Liver (tissue), 9 donors: ENCODE measurements around the gene BAIAP3. TPM values are rescaled to one million over a fixed set of nuclear protein-coding genes. Genes with fewer than 3 reads are reported as not detected.

Source experiments
- DNase-seq: peaks from one replicate; pipeline ENCODE4 v3.0.0-alpha.2; 2017; ENCODE audit warnings: low spot score
- H3K27ac ChIP-seq, 2 donors: one replicate each; pipeline ENCODE4 v1.7.0; 2013; ENCODE audit warnings: inconsistent platforms in 2 of 2, low read length in 2 of 2, control low read depth in 1 of 2, low read depth in 1 of 2, mild to moderate bottlenecking in 1 of 2
- H3K27me3 ChIP-seq, 4 donors: one replicate each; pipeline versions ENCODE4 v1.6.1 to v1.7.0; 2013; ENCODE audit warnings: low read length in 3 of 4, inconsistent platforms in 1 of 4, mild to moderate bottlenecking in 1 of 4, moderate library complexity in 1 of 4; ENCODE audit not compliant: control insufficient read depth in 4 of 4, insufficient read depth in 4 of 4
- H3K36me3 ChIP-seq, 4 donors: one replicate each; pipeline versions ENCODE4 v1.6.1 to v1.7.0; 2013; ENCODE audit warnings: low read length in 3 of 4, mild to moderate bottlenecking in 3 of 4, low read depth in 1 of 4, moderate library complexity in 1 of 4; ENCODE audit not compliant: control insufficient read depth in 4 of 4, insufficient read depth in 3 of 4
- H3K4me1 ChIP-seq, 4 donors: one replicate each; pipeline versions ENCODE4 v1.6.1 to v1.7.0; 2013; ENCODE audit warnings: low read length in 3 of 4, mild to moderate bottlenecking in 3 of 4, moderate library complexity in 1 of 4; ENCODE audit not compliant: control insufficient read depth in 4 of 4, insufficient read depth in 4 of 4
- H3K4me3 ChIP-seq, 3 donors: one replicate each; pipeline versions ENCODE4 v1.6.1 to v1.7.0; 2013; ENCODE audit warnings: low read length in 3 of 3, control low read depth in 1 of 3, low read depth in 1 of 3, mild to moderate bottlenecking in 1 of 3
- H3K9ac ChIP-seq, 2 donors: one replicate each; pipeline ENCODE4 v1.7.0; 2013; ENCODE audit warnings: low read length in 2 of 2, mild to moderate bottlenecking in 2 of 2, moderate library complexity in 2 of 2, control low read depth in 1 of 2, low read depth in 1 of 2
- H3K9me3 ChIP-seq, 4 donors: one replicate each; pipeline versions ENCODE4 v1.6.1 to v1.7.0; 2013; ENCODE audit warnings: low read length in 3 of 4; ENCODE audit not compliant: control insufficient read depth in 4 of 4
- EGR1 ChIP-seq, 2 donors: IDR thresholded peaks; 2 replicates each; pipeline ENCODE4 v1.6.1; 2016 to 2018; ENCODE audit warnings: antibody characterized with exemption in 2 of 2, low read depth in 2 of 2
- FOXA2 ChIP-seq: IDR thresholded peaks from 2 replicates; pipeline ENCODE4 v1.6.1; 2016; ENCODE audit warnings: antibody characterized with exemption
- GABPA ChIP-seq, 2 donors: IDR thresholded peaks in 1 of 2; conservative IDR thresholded peaks in 1 of 2; 2 replicates each; pipeline ENCODE4 v1.6.1; 2016; ENCODE audit warnings: antibody characterized with exemption in 2 of 2, mild to moderate bottlenecking in 1 of 2, moderate library complexity in 1 of 2
- HNF4A ChIP-seq, 2 donors: conservative IDR thresholded peaks; 2 replicates each; pipeline ENCODE4 v1.6.1; 2016; ENCODE audit warnings: antibody characterized with exemption in 2 of 2, mild to moderate bottlenecking in 2 of 2
- HNF4G ChIP-seq: IDR thresholded peaks from 2 replicates; pipeline ENCODE4 v1.6.1; 2016; ENCODE audit warnings: antibody characterized with exemption
- JUND ChIP-seq, 2 donors: IDR thresholded peaks; 2 replicates each; pipeline ENCODE4 v1.6.1; 2016; ENCODE audit warnings: antibody characterized with exemption in 2 of 2
- NR2F2 ChIP-seq: IDR thresholded peaks from 2 replicates; pipeline ENCODE4 v1.6.1; 2016; ENCODE audit warnings: antibody characterized with exemption
- RXRA ChIP-seq, 2 donors: IDR thresholded peaks; 2 replicates each; pipeline ENCODE4 v1.6.1; 2017 to 2018; ENCODE audit warnings: antibody characterized with exemption in 2 of 2, mild to moderate bottlenecking in 1 of 2
- SP1 ChIP-seq: IDR thresholded peaks from 2 replicates; pipeline ENCODE4 v1.6.1; 2018; ENCODE audit warnings: antibody characterized with exemption, mild to moderate bottlenecking
- TAF1 ChIP-seq: conservative IDR thresholded peaks from 2 replicates; pipeline ENCODE4 v1.6.1; 2016; ENCODE audit warnings: antibody characterized with exemption, mild to moderate bottlenecking
- YY1 ChIP-seq: IDR thresholded peaks from 2 replicates; pipeline ENCODE4 v1.6.1; 2016; ENCODE audit warnings: antibody characterized with exemption, mild to moderate bottlenecking
- WGBS: extraction: QIAGEN DNeasy Blood & Tissue Kit; methylation state at CpG from one replicate; pipeline ENCODE4 v1.1.7; 2013; 5-methylcytosine and 5-hydroxymethylcytosine counted together
- polyA plus RNA-seq, 2 donors: library from polyadenylated mRNA; stranded (reverse) in 1 of 2; unstranded in 1 of 2; fragments of 200-250 nt in 1 of 2; fragments of >200 nt in 1 of 2; fragmentation: Nextera tagmentation in 1 of 2; extraction: Ambion mirVana in 1 of 2; gene quantifications; one replicate each; pipeline versions ENCODE4 v1.2.1 to v1.2.3, GENCODE V29; 2013 to 2015
- total RNA-seq, 2 donors: library from RNA; depleted of rRNA; stranded (reverse); fragments of >200 nt; gene quantifications; one replicate each; pipeline ENCODE4 v1.2.3, GENCODE V29; 2014
- TF ChIP-seq, protein P1 (sequence below): IDR thresholded peaks from 2 replicates; pipeline ENCODE4 v1.6.1; 2016; ENCODE audit warnings: antibody characterized with exemption
- TF ChIP-seq, protein P2 (sequence below): IDR thresholded peaks from 2 replicates; pipeline ENCODE4 v1.6.1; 2016; ENCODE audit warnings: antibody characterized with exemption, mild to moderate bottlenecking
- donor health status: healthy.
- donor health status: healthy.
- donor health status: healthy.
- donor health status: healthy.
- donor health status: healthy.

The BAIAP3 gene
- total and polyA plus RNA-seq, 4 donors = 1.6 to 3.8 (median 2.6) TPM

DNA sequence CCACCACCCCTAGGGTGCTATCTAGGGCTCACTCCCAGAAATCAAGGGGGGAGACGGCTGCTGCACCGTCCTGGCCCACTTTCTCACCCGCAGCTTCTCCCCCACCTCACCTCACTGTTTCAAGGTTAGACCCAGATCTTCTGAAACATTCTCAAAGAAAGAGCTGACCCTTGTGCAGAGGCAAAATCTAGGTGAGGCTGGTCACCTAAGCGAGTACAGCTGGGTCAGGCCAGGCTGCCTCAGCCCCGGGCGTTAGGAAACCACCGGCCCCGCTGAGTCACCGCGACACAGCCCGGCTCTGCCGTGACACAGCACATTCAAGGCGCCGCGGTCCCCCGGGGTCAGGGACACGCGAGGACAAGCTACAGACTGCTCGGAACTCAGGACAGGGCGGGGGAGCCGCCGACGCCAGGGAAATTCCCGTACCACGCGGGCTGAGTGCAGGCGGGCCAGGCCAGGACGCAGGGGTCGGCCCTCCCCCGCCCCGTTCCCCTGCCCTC, 45.4 kb downstream of the BAIAP3 start:
- TF ChIP-seq YY1 = no peak
- peak; percentile 71 for TF ChIP-seq NR2F2
- TF ChIP-seq HNF4G = no peak
- peak; percentile 77 for TF ChIP-seq SP1
- peak; percentile 16 to 44 for TF ChIP-seq HNF4A (conservative IDR thresholded peaks at IDR 0.05)
- peak in 1 of 2 donors; percentile 13 for TF ChIP-seq GABPA (IDR thresholded peaks at IDR 0.05 in 1 of 2, conservative IDR thresholded peaks at IDR 0.05 in 1 of 2)
- TF ChIP-seq EGR1 (IDR thresholded peaks at IDR 0.05; ENCODE audit: low read depth in 2 of 2) = no peak
- TF ChIP-seq FOXA2 = no peak
- peak; percentile 88 to 94 for TF ChIP-seq RXRA (IDR thresholded peaks at IDR 0.05)
- peak in 1 of 2 donors; percentile 69 for TF ChIP-seq JUND (IDR thresholded peaks at IDR 0.05)
- TF ChIP-seq, protein P1, sequence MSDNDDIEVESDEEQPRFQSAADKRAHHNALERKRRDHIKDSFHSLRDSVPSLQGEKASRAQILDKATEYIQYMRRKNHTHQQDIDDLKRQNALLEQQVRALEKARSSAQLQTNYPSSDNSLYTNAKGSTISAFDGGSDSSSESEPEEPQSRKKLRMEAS = no peak
- peaks cover 6 to 19% (median 14%) of the 10 kb centered on the region in 4 donors for H3K4me1 ChIP-seq
- H3K27ac ChIP-seq = peak overlapping the region; percentile 93 to 96
- H3K36me3 ChIP-seq = peaks cover 0 to 32% (median 3%) of the 10 kb centered on the region in 4 donors
- H3K9me3 ChIP-seq = no peaks in the 10 kb centered on the region
- H3K9ac ChIP-seq = no peak overlapping the region
- H3K27me3 ChIP-seq = no peaks in the 10 kb centered on the region
- peak; percentile 88 for DNase-seq
- H3K4me3 ChIP-seq = peak overlapping the region in 2 of 3 donors; percentile 42 to 67
- WGBS = 5% methylated on average over 31 of the region's 31 CpGs

DNA sequence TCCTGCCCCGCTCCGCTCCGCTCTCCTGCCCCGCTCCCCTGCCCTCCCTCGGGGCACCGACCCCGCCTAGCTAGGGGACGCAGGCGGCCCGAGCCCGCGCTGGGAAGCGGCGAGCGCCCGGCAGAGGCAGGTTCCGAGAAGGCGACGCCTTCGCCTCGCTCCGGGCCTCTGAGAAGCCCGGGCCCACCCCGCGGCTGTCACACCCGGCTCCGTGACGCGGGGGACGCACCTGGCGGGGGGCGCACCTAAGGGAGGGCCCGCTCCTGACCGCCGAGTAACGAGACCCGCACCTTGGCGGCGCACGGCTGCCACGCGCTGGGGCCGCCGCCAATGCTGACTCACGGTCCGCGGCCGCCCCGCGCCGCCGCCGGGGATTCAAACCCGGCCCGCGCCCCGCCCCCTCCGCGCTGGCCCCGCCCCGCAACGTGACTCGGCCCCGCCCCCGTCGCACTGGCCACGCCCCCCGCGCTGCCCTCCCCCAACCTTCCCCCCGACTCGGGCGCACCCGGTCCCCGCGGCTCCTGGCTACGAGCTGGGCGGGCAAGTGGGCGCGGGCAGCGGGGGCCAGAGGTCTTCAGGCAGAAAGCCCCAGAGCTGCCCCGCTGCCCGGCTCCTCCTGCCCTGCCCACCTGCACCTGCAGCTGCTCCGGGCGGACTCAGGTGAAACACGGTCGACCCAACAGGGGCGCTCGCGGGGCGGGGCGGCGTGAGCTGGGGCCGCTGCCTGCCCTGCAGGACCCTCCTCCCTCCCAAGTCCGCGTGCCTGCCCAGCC, 46.0 kb downstream of the BAIAP3 start:
- H3K4me3 ChIP-seq = peak overlapping the region in 2 of 3 donors; percentile 42 to 67
- no peak for TF ChIP-seq FOXA2
- WGBS = 6% methylated on average over 95 of the region's 95 CpGs
- H3K9me3 ChIP-seq = no peaks in the 10 kb centered on the region
- DNase-seq = peak; percentile 91
- peaks cover 6 to 19% (median 14%) of the 10 kb centered on the region in 4 donors for H3K4me1 ChIP-seq
- peaks cover 0 to 31% (median 3%) of the 10 kb centered on the region in 4 donors for H3K36me3 ChIP-seq
- H3K27me3 ChIP-seq = no peaks in the 10 kb centered on the region
- H3K9ac ChIP-seq = no peak overlapping the region
- peak overlapping the region; percentile 93 to 96 for H3K27ac ChIP-seq

DNA sequence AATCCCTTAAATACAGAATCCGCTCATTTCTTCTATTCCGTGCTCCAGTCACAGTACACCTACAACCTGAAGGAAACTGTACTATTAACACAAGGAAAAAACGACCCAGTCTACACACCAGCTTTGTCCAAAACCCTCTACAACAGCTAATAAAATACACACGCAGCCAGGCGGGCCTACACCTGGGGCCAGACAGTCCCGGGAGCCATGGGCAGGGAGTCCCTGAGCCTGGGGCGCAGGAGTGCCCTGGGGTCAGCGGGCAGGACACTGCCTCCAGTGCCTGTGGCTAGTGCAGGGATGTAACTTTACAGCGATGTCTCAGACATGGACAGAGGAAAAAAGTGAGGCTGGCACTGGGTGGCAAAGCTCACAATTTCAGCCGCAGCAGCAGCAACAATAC, 46.8 kb downstream of the BAIAP3 start:
- 88% methylated on average over 10 of the region's 10 CpGs for WGBS
- DNase-seq = no peak
- peaks cover 3 to 32% (median 3%) of the 10 kb centered on the region in 4 donors for H3K36me3 ChIP-seq
- peaks cover 6 to 19% (median 14%) of the 10 kb centered on the region in 4 donors for H3K4me1 ChIP-seq
- H3K9ac ChIP-seq = no peak overlapping the region
- H3K27ac ChIP-seq = no peak overlapping the region
- H3K4me3 ChIP-seq = peak overlapping the region in 1 of 3 donors; percentile 67
- H3K9me3 ChIP-seq = no peaks in the 10 kb centered on the region
- TF ChIP-seq NR2F2 (no peak), FOXA2 (no peak), TAF1 (no peak)
- TF ChIP-seq, protein P2, sequence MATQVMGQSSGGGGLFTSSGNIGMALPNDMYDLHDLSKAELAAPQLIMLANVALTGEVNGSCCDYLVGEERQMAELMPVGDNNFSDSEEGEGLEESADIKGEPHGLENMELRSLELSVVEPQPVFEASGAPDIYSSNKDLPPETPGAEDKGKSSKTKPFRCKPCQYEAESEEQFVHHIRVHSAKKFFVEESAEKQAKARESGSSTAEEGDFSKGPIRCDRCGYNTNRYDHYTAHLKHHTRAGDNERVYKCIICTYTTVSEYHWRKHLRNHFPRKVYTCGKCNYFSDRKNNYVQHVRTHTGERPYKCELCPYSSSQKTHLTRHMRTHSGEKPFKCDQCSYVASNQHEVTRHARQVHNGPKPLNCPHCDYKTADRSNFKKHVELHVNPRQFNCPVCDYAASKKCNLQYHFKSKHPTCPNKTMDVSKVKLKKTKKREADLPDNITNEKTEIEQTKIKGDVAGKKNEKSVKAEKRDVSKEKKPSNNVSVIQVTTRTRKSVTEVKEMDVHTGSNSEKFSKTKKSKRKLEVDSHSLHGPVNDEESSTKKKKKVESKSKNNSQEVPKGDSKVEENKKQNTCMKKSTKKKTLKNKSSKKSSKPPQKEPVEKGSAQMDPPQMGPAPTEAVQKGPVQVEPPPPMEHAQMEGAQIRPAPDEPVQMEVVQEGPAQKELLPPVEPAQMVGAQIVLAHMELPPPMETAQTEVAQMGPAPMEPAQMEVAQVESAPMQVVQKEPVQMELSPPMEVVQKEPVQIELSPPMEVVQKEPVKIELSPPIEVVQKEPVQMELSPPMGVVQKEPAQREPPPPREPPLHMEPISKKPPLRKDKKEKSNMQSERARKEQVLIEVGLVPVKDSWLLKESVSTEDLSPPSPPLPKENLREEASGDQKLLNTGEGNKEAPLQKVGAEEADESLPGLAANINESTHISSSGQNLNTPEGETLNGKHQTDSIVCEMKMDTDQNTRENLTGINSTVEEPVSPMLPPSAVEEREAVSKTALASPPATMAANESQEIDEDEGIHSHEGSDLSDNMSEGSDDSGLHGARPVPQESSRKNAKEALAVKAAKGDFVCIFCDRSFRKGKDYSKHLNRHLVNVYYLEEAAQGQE = no peak
- no peaks in the 10 kb centered on the region for H3K27me3 ChIP-seq
